BLaER1 (cell line): ENCODE results near the gene GNPNAT1.

ENCODE experiments used
- H3K27ac ChIP-seq: shearing (Covaris generic); formaldehyde crosslinking; 2 replicates; pipeline ENCODE4 v1.8.1; 2022
- H3K27me3 ChIP-seq: shearing (Covaris generic); formaldehyde crosslinking; 2 replicates; pipeline ENCODE4 v1.8.1; 2022
- H3K36me3 ChIP-seq: shearing (Covaris generic); formaldehyde crosslinking; 2 replicates; pipeline ENCODE4 v1.8.1; 2022
- H3K4me1 ChIP-seq: shearing (Covaris generic); formaldehyde crosslinking; 2 replicates; pipeline ENCODE4 v1.8.1; 2022
- H3K4me2 ChIP-seq: shearing (Covaris generic); formaldehyde crosslinking; 2 replicates; pipeline ENCODE4 v1.8.1; 2022
- H3K4me3 ChIP-seq: shearing (Covaris generic); formaldehyde crosslinking; 2 replicates; pipeline ENCODE4 v1.8.1; 2022
- H3K9ac ChIP-seq: shearing (Covaris generic); formaldehyde crosslinking; 2 replicates; pipeline ENCODE4 v1.8.1; 2022
- H3K9me3 ChIP-seq: shearing (Covaris generic); formaldehyde crosslinking; 2 replicates; pipeline ENCODE4 v1.8.1; 2022
- H4K20me1 ChIP-seq: shearing (Covaris generic); formaldehyde crosslinking; 2 replicates; pipeline ENCODE4 v1.8.1; 2022
- Cebpa-rat ChIP-seq: shearing (Covaris generic); IDR thresholded peaks from 2 replicates; pipeline ENCODE4 v1.8.1; 2022

Gene GNPNAT1

DNA sequence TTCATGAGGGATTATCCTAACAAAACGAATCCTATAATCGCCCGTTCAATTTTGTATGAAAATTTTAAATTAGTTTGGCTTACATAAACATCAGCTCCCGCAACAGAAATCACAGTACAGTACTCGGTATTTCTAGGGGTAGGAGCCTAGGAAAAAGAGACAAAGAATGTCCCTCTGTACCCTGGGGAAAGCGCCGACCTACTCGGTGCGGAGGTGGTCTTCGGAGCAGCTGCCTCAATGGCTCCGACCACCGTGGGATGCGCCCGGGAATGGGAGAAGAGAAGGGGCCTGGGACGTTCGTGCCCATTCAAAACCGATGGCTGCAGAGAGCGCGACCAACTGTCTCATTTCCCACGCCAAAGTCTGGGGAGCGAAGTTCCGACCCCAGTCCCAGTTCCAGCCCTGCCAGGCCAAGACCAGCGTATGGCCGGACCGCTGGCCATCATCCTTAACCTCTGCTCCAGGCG lies 618 bp downstream of the GNPNAT1 start:
- Histone ChIP-seq H3K4me2 (peak overlapping the region; percentile 92), H4K20me1 (peaks cover 18% of the 10 kb centered on the region; the same call in 1 of the 2 replicates), H3K4me3 (peak overlapping the region; percentile 80), H3K4me1 (peaks cover 34% of the 10 kb centered on the region), H3K27me3 (no peaks in the 10 kb centered on the region), H3K27ac (peak overlapping the region; percentile 81), H3K9ac (peak overlapping the region; percentile 83), H3K9me3 (peaks cover 3% of the 10 kb centered on the region), H3K36me3 (0 out of 2 replicates have a peak, but pooled peaks cover 5% of the 10 kb centered on the region)
- TF ChIP-seq Cebpa-rat, result no peak

DNA sequence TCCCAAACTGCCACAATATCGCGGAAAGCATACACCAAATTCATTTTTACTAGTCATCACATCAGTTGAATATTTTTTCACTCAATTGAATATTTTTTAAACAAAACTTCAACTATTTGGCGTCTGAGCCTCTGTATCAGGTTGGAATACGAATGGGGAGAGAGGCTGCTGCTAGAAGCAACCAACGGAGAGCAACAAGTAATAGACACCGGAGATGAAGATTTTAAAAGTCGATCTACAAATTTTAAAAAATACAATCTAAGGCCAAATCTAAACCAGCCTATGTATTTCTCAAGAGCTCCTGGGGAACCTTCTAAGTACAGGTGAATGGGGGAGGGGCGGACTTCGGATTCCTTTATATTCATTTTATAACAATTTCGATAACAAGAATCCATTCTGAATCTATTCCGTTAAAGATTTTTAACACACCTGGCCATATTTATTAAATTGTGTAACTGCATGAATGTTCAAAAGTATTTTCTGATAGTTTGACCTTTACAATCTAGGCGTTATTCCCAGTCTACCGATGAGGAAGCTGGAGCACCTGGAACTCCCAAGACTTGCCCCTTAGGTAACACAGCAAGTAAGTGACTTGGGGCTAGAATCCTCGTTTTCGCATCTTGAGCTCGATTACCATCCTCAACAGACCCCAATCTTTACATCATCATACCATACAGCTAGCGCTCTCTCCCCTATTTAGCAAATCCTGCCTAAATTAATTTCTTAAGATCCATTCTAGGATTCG lies 1.2 kb downstream of the GNPNAT1 start:
- Histone ChIP-seq H3K4me2 (peak overlapping the region; percentile 92), H3K27ac (peak overlapping the region; percentile 81), H3K4me3 (peak overlapping the region; percentile 80), H3K9ac (peak overlapping the region; percentile 83), H4K20me1 (peaks cover 18% of the 10 kb centered on the region; the same call in 1 of the 2 replicates), H3K4me1 (peaks cover 34% of the 10 kb centered on the region), H3K27me3 (no peaks in the 10 kb centered on the region), H3K36me3 (0 out of 2 replicates have a peak, but pooled peaks cover 5% of the 10 kb centered on the region), H3K9me3 (no peaks in the 10 kb centered on the region)
- no peak for TF ChIP-seq Cebpa-rat

- TF ChIP-seq Cebpa-rat, result no peak
- H3K4me2 ChIP-seq, result peak overlapping the region; percentile 92
- H3K27ac ChIP-seq, result no peak overlapping the region
- H3K4me3 ChIP-seq, result no peak overlapping the region
- no peaks in the 10 kb centered on the region for H3K27me3 ChIP-seq
- H4K20me1 ChIP-seq, result peaks cover 18% of the 10 kb centered on the region; the same call in 1 of the 2 replicates
- peaks cover 34% of the 10 kb centered on the region for H3K4me1 ChIP-seq
- 0 out of 2 replicates have a peak, but pooled peaks cover 5% of the 10 kb centered on the region for H3K36me3 ChIP-seq
- no peak overlapping the region for H3K9ac ChIP-seq
- H3K9me3 ChIP-seq, result no peaks in the 10 kb centered on the region
These were observed 2.3 kb downstream of the GNPNAT1 start for GRCh38 chr14:52789118-52789517.

DNA sequence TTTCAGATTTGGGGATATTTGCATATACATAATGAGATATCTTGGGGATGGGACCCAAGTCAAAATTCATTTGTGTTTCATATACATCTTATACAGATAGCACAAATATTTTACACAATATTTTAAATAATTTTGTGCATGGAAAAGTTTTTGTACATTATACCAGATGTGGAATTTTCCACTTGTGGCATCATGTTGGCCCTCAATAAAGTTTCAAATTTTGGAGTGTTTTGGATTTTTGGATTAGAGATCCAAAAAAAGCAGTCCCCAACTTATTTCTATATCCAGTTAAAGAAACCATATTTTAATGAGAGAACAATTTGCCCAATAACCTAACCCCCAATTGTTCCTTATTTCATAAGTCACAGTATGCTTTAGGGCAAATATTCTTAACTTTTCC lies 4.5 kb downstream of the GNPNAT1 start:
- no peak overlapping the region for H3K4me2 ChIP-seq
- H3K9ac ChIP-seq, result no peak overlapping the region

GRCh38 chr14:52783206-52783605 lies 8.2 kb downstream of the GNPNAT1 start:
- no peaks in the 10 kb centered on the region for H3K27me3 ChIP-seq
- TF ChIP-seq Cebpa-rat, result no peak
- no peak overlapping the region for H3K4me3 ChIP-seq
- no peak overlapping the region for H3K4me2 ChIP-seq
- H3K9ac ChIP-seq, result no peak overlapping the region
- H4K20me1 ChIP-seq, result peaks cover 10% of the 10 kb centered on the region; the same call in 1 of the 2 replicates
- 0 out of 2 replicates have a peak, but pooled peaks cover 5% of the 10 kb centered on the region for H3K4me1 ChIP-seq
- H3K9me3 ChIP-seq, result no peaks in the 10 kb centered on the region
- H3K27ac ChIP-seq, result no peak overlapping the region
- peaks cover 32% of the 10 kb centered on the region for H3K36me3 ChIP-seq

More for the DNA sequence above, 4.5 kb downstream of the GNPNAT1 start:
- Histone ChIP-seq H3K9me3 (no peaks in the 10 kb centered on the region), H3K4me3 (no peak overlapping the region), H3K27me3 (no peaks in the 10 kb centered on the region), H3K4me1 (peaks cover 31% of the 10 kb centered on the region), H3K27ac (no peak overlapping the region), H4K20me1 (peaks cover 18% of the 10 kb centered on the region; the same call in 1 of the 2 replicates), H3K36me3 (peaks cover 10% of the 10 kb centered on the region; the same call in 1 of the 2 replicates)
- TF ChIP-seq Cebpa-rat, result no peak

GRCh38 chr14:52781629-52782028 lies 9.8 kb downstream of the GNPNAT1 start:
- H4K20me1 ChIP-seq, result no peaks in the 10 kb centered on the region
- TF ChIP-seq Cebpa-rat, result no peak
- H3K4me2 ChIP-seq, result no peak overlapping the region
- no peak overlapping the region for H3K9ac ChIP-seq
- H3K4me3 ChIP-seq, result no peak overlapping the region
- H3K4me1 ChIP-seq, result no peaks in the 10 kb centered on the region
- H3K27ac ChIP-seq, result no peak overlapping the region
- peaks cover 40% of the 10 kb centered on the region for H3K36me3 ChIP-seq
- H3K9me3 ChIP-seq, result no peaks in the 10 kb centered on the region
- H3K27me3 ChIP-seq, result no peaks in the 10 kb centered on the region

DNA sequence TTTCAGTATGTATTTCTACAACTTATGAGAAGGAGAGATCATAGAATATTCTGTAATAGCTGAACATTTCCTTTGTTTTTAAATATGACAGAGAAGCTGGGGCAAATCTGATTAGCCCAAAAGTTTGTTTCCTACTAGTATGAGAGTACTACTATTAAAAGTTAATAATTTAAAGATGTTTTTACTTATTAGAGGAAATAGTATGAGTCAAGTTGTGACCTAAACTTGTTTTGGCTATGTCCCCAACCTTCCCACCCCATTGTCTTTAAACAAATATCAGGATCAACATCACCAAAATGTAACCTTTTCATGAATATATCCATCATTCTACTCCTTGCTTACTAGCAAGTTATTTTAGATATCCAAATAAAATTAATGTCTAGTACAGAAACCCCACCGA lies 10.5 kb downstream of the GNPNAT1 start:
- Histone ChIP-seq H3K36me3 (peaks cover 43% of the 10 kb centered on the region), H3K9me3 (no peaks in the 10 kb centered on the region), H3K27me3 (no peaks in the 10 kb centered on the region), H3K9ac (no peak overlapping the region), H3K4me2 (no peak overlapping the region), H4K20me1 (no peaks in the 10 kb centered on the region), H3K4me1 (no peaks in the 10 kb centered on the region), H3K4me3 (no peak overlapping the region), H3K27ac (no peak overlapping the region)
- TF ChIP-seq Cebpa-rat, result no peak

DNA sequence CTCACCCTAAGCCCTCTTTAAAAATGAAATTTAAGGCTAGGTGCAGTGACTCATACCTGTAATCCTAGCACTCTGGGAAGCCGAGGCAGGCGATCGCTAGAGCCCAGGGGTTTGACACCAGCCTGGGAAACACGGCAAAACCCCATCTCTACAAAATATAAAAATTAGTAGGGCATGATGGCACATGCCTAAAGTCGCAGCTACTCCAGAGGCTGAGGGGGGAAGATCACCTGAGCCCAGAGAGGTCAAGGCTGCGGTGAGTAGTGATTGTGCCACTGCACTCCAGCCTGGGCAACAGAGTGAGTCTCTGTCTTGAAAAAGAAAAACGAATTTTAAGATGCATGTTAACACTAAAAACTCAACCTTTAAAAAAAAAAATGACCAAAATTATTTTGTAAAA lies 12.7 kb downstream of the GNPNAT1 start:
- H4K20me1 ChIP-seq, result no peaks in the 10 kb centered on the region
- H3K4me3 ChIP-seq, result no peak overlapping the region
- H3K9me3 ChIP-seq, result no peaks in the 10 kb centered on the region
- H3K36me3 ChIP-seq, result peaks cover 56% of the 10 kb centered on the region
- H3K27me3 ChIP-seq, result no peaks in the 10 kb centered on the region
- H3K27ac ChIP-seq, result no peak overlapping the region
- no peaks in the 10 kb centered on the region for H3K4me1 ChIP-seq
- no peak overlapping the region for H3K9ac ChIP-seq
- no peak for TF ChIP-seq Cebpa-rat
- H3K4me2 ChIP-seq, result no peak overlapping the region

DNA sequence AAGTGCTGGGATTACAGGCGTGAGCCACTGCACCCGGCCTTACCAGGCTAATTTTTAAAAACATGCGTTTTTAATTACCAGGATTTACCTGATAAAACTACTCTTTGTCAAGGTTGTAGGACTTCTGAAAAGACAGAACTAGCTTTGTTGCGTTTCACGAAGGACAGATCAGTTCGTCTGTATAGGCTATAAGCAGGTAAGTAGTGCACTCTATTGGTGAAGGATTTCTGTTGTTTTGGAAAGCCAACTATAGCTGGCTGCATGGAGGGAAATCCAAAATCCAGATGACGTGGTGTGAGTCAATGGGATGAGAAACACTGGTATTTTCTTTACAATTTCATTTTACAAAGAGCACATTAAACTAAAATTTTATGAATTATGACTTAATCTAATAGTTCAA lies 14.6 kb downstream of the GNPNAT1 start:
- H3K4me3 ChIP-seq, result no peak overlapping the region
- no peak overlapping the region for H3K4me2 ChIP-seq
- H3K9ac ChIP-seq, result no peak overlapping the region
- H3K4me1 ChIP-seq, result no peaks in the 10 kb centered on the region
- TF ChIP-seq Cebpa-rat, result no peak
- H3K27ac ChIP-seq, result no peak overlapping the region
- no peaks in the 10 kb centered on the region for H4K20me1 ChIP-seq
- H3K36me3 ChIP-seq, result peaks cover 58% of the 10 kb centered on the region
- no peaks in the 10 kb centered on the region for H3K9me3 ChIP-seq
- H3K27me3 ChIP-seq, result no peaks in the 10 kb centered on the region

DNA sequence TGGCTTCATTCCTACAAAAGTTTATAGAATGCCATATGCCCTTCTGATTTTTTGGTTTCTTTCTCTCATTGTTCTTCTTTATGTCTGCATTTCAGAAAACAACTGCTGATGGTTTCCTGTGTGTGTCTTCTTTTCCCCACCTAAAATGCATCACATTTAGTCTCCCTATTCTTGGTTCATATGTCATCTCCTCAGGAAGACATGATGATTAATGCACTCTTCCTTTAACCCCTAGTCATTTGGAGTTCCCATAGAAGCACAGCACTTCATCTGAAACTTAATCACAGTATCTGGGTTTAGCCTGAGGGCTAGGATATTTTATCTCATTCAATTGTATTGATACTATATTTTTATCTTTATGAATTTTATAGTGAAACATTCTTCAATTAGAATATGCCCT lies 21.5 kb downstream of the GNPNAT1 start:
- Histone ChIP-seq H4K20me1 (no peaks in the 10 kb centered on the region), H3K27me3 (no peaks in the 10 kb centered on the region), H3K36me3 (peaks cover 66% of the 10 kb centered on the region), H3K4me1 (no peaks in the 10 kb centered on the region), H3K4me2 (no peak overlapping the region), H3K9me3 (no peaks in the 10 kb centered on the region), H3K4me3 (no peak overlapping the region), H3K27ac (no peak overlapping the region), H3K9ac (no peak overlapping the region)
- TF ChIP-seq Cebpa-rat, result no peak
